Muscle of leg (tissue), 11 donors: ENCODE data around the gene CFAP99. TPM values are rescaled to one million over a fixed set of nuclear protein-coding genes. Genes with fewer than 3 reads are reported as not detected.
A peak's percentile ranks its signal among the peaks of the same experiment; 100 is the strongest.
"Not testable (repeated sequence)": the region's sequence is repeated elsewhere in the genome, so short reads cannot be mapped to it uniquely, and the experiment has no call there.

Experiments used
- DNase-seq: peaks from one replicate; pipeline ENCODE4 v3.0.0; 2013
- H3K27ac ChIP-seq: one replicate; pipeline ENCODE4 v1.5.1; 2013; ENCODE audit warnings: mild to moderate bottlenecking, low read length, control low read depth
- H3K27me3 ChIP-seq: one replicate; pipeline ENCODE4 v1.6.1; 2013; ENCODE audit warnings: low read length; ENCODE audit not compliant: control insufficient read depth, insufficient read depth
- H3K36me3 ChIP-seq: one replicate; pipeline ENCODE4 v1.6.1; 2013; ENCODE audit warnings: low read length; ENCODE audit not compliant: control insufficient read depth, insufficient read depth
- H3K4me1 ChIP-seq: one replicate; pipeline ENCODE4 v1.6.1; 2013; ENCODE audit warnings: low read length; ENCODE audit not compliant: control insufficient read depth, insufficient read depth
- H3K4me3 ChIP-seq: one replicate; pipeline ENCODE4 v1.5.1; 2013; ENCODE audit warnings: low read length, control low read depth
- H3K9me3 ChIP-seq: replicated peaks from 2 replicates; pipeline ENCODE4 v1.6.1; 2013; ENCODE audit warnings: low read depth, low read length; ENCODE audit not compliant: control insufficient read depth
- WGBS: methylation state at CpG from one replicate; pipeline ENCODE4 v1.1.5; 2013; ENCODE audit warnings: missing lambda C conversion rate; ENCODE audit not compliant: insufficient coverage; 5-methylcytosine and 5-hydroxymethylcytosine counted together
- polyA plus RNA-seq, 8 donors: library from polyadenylated mRNA; unstranded; fragments of 120-200 nt; gene quantifications; one replicate each; pipeline versions ENCODE4 v1.2.1 to v1.2.3, GENCODE V29; 2013; ENCODE audit warnings: inconsistent platforms in 1 of 8, low replicate concordance in 1 of 8; ENCODE audit not compliant: insufficient read length in 8 of 8, insufficient read depth in 1 of 8
- total RNA-seq: library from RNA; stranded (reverse); fragments of 120-200 nt; gene quantifications from one replicate; pipeline ENCODE4 v1.2.4, GENCODE V29; 2013

Gene CFAP99
- total and polyA plus RNA-seq, 9 donors: 0.07 to 0.41 (median 0.13) TPM; not detected in 4

DNA sequence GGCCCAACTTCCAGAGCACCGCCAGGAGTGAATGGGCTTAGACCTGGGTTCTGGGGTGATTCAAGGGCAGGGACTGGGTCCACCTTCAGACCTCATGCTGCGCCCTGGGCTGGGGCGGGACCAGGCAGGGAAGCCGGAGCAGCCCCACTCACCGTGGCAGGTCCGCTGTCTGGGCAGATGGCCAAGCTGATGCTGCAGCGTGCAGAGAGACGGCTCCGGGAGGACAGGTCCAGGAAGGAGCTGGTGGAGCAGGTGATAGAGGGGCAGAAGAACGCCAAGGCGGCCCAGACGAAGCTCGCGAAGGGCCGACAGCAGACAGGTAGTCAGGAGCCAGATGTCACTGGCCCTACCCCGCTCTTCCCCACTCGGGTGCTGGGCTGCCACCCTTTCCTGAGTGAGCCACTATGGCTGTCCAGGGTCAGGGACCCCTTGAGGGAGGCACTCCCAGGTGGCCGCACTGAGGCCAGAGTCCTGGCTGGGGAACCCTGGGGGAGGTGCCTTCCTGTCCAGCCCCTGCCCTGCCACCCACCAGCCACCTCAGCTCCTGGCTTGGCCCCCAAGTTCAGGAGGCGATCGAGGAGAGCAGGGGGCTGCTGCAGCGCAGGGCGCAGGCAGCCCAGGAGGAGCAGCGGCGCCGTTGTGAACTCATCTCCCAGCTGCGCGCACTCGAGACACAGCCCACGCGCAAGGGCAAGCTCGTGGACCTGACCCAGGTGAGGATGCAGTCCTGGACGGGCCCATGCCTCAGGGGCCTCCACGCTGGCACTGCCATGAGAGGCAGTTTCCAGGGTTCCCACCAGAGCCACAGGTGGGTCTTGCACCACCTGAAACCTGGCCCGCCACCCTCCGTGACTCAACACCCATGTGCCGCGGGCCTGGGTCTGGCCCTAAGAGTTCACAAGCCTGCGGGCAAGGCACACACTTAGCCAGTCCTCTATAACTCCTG is 40.1 kb downstream of the CFAP99 start:
- no peak overlapping the region for H3K27ac ChIP-seq
- no peak overlapping the region for H3K4me3 ChIP-seq
- no peaks in the 10 kb centered on the region for H3K9me3 ChIP-seq
- no peaks in the 10 kb centered on the region for H3K36me3 ChIP-seq
- H3K4me1 ChIP-seq: peaks cover 12% of the 10 kb centered on the region
- no peak for DNase-seq
- H3K27me3 ChIP-seq: peaks cover 8% of the 10 kb centered on the region
- 79% methylated on average over 36 of the region's 38 CpGs for WGBS

DNA sequence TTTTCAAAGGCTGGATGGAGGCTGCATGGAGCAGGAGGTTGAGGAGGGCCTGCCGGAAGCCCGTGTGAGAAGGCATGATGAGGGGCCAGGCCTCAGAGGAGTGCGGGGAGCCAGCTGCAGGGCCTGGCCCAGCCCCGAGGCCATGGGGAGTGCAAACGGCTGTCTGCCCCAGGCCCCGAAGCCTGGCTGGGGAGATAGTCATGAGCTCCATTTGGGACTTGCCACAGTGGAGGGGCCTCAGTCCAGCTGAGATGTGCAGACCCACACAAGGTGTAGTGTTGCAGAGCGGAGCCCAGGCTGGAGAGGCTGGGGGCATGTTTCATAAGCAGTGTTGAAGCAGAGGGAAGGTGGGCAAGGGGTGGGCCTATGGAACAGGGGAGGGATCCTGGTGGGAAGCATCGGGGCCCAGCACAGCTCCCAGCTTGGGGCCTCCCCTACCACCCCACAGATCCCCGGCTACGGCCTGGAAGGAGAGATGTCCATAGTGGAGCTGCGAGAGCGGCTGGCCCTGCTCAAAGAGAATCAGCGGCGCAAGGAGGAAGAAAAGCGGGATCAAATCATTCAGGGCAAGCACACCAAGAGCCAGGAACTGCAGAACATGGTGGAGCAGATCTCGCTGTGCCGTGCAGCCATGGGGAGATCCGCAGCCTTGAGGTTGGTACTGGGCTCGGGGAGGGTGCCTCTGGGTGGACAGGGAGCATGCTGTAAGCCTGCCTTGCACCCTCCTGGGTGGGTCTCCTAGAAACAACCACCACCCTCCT is 41.0 kb downstream of the CFAP99 start:
- no peak for DNase-seq
- peaks cover 12% of the 10 kb centered on the region for H3K4me1 ChIP-seq
- no peak overlapping the region for H3K4me3 ChIP-seq
- H3K27me3 ChIP-seq: peaks cover 8% of the 10 kb centered on the region
- no peak overlapping the region for H3K27ac ChIP-seq
- no peaks in the 10 kb centered on the region for H3K9me3 ChIP-seq
- no peaks in the 10 kb centered on the region for H3K36me3 ChIP-seq
- 74% methylated on average over 13 of the region's 19 CpGs for WGBS

DNA sequence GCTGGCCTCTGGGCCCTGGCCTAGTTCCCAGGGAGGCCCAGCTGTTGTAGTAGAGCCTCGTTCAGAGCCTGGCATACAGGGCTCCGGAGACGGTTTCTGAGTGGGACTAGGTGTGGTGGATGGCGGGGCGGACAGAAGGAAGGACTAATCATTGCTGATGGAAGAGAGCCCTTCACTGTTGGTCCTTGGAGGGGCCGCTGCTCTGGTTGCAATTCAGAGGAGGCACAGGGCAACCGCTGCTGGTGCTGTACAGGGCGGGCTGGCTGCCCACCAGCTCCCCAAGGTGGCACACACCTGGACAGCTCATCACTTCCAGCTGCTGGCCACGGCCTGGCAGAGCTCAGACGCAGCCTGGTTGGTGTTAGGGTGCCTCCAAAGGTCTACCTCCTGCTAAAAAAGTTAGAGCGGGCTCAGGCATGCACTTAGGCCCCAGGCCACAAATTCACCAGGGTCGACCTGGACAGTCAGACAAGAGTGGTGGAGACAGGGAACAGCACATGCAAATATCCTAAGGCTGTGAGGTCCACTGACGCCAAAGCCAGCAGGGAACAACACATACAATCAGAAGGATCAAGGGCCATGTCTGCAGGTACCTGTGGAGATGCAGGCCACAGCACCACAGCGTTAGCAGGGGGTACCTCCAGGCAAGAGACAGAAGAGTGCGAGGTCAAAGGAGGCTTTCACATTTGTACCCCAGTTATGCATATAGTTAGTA is 42.6 kb downstream of the CFAP99 start:
- WGBS: 80% methylated on average over 13 of the region's 15 CpGs
- no peak overlapping the region for H3K27ac ChIP-seq
- H3K4me3 ChIP-seq: no peak overlapping the region
- peaks cover 8% of the 10 kb centered on the region for H3K27me3 ChIP-seq
- peaks cover 12% of the 10 kb centered on the region for H3K4me1 ChIP-seq
- no peaks in the 10 kb centered on the region for H3K9me3 ChIP-seq
- peaks cover 6% of the 10 kb centered on the region for H3K36me3 ChIP-seq
- no peak for DNase-seq

DNA sequence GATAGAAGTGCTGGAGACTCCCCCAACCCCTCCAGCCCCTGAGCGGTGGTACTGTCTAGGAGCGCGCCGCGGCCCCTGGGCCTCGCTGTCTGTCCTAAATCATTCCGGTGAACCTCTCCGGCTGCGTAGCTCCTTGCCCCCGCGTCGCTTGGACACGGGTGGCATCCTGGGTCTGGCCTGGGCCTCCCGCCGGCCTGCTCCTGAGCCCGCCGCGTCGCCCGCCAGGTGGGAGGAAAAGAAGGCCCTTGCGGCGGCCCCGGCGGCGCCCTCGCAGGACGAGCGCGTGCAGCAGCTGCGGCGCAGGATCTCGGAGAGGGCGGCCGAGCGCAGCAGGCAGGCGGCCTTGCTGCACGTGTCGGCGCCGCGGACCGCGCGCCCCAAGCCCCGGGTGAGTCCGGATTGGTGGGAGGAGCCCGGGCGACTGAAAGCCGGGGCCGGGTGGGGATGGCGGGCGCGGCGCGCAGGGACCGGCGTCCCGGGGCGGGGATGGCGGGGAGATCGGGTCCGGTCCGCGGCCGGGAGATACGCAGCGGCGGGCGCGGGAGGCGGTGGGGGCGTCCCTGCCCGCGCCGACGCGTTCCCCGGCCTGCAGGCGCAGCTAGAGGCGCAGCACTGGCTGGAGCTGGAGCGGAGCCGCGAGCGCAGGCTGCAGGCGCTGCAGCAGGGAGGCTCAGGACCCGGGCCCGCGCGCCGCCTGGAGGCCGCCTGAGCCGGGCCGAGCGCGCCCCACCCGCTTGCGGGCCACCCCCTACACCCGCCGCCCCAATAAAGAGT is 43.6 kb downstream of the CFAP99 start:
- H3K27ac ChIP-seq: peak overlapping the region; percentile 13
- peaks cover 12% of the 10 kb centered on the region for H3K4me1 ChIP-seq
- peaks cover 6% of the 10 kb centered on the region for H3K36me3 ChIP-seq
- H3K27me3 ChIP-seq: peaks cover 5% of the 10 kb centered on the region
- DNase-seq: peak; percentile 91
- no peaks in the 10 kb centered on the region for H3K9me3 ChIP-seq
- peak overlapping the region; percentile 30 for H3K4me3 ChIP-seq
- 2% methylated on average over 93 of the region's 99 CpGs for WGBS

DNA sequence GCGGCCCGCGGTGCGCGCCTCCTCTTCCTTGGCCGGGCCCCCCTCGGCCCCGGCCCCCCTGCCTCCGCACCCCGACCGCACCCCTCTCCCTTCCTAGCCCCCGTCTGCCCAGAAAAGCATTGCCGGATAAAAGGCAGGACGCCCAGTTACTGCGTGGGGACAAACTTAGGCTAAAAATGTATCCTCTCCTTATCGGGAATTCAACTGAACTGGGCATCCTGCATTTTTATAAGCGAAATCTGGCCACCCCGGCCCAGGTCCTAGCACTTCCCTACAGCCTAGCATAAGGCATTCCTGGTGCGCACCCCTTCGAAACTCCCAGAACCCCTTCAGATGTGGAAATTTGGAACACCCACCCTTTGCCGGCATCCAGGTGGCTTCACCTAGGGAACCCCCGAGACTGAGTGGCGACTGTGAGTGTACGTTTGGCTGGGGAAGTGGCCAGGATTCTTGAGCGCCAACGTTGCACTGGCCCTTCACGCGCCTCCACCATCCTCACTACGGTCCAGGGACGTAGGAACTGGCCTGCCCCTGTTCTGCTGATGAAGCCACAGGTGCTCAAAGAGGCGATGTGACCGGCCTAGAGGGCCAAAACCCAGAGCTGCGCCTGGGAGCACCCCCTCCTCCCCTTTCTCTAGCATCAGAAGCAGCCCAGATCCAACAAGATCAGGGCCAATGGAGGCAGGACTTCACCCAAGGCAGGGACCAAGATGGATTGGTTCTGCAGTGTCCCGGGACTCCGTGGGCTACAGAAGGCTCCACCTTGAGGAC is 44.4 kb downstream of the CFAP99 start:
- no peak overlapping the region for H3K27ac ChIP-seq
- H3K27me3 ChIP-seq: peaks cover 5% of the 10 kb centered on the region
- no peak for DNase-seq
- H3K4me3 ChIP-seq: peak overlapping the region; percentile 30
- WGBS: 17% methylated on average over 27 of the region's 35 CpGs
- H3K36me3 ChIP-seq: peaks cover 6% of the 10 kb centered on the region
- H3K9me3 ChIP-seq: no peaks in the 10 kb centered on the region
- H3K4me1 ChIP-seq: peaks cover 18% of the 10 kb centered on the region

DNA sequence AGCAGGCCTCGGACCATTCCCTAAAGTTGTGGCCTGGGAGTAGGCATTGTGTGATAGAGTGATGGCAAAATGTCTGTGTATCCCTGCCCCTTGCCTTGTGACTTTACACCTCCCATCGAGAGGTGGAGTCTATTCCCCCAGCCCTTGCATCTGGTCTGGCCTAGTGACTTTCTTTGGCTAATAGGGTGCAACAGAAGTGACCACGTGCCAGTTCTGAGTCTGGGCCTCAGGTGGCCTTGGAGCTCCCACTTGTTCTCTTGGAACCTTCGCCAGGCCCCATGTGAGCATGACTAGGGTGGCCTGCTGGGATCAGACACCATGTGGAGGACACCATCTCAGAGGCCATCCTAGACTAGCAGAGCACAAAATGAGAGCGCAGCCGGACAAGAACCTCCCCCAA is 46.3 kb downstream of the CFAP99 start:
- H3K4me3 ChIP-seq: no peak overlapping the region
- no peak for DNase-seq
- WGBS: 81% methylated on average over 2 of the region's 6 CpGs
- no peaks in the 10 kb centered on the region for H3K9me3 ChIP-seq
- H3K4me1 ChIP-seq: peaks cover 21% of the 10 kb centered on the region
- no peak overlapping the region for H3K27ac ChIP-seq
- peaks cover 6% of the 10 kb centered on the region for H3K36me3 ChIP-seq
- H3K27me3 ChIP-seq: peaks cover 5% of the 10 kb centered on the region

DNA sequence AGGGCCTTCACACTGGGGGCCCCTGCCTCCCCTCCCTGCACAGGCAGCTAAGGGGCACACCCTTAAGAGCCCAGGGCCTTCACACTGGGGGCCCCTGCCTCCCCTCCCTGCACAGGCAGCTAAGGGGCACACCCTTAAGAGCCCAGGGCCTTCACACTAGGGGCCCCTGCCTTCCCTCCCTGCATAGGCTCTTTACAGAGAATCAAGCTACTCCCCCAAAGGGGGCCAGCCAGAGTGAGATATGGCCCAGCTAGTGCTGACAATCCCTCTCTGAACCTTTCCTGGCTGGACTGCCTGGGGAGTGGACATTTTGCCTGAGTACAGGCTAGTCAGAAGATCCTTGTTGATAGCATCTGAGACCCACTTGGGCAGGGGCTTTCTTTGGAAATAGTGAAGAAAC is 46.8 kb downstream of the CFAP99 start:
- not testable (repeated sequence) for H3K36me3 ChIP-seq, H3K27ac ChIP-seq, H3K27me3 ChIP-seq, H3K4me3 ChIP-seq, DNase-seq, H3K9me3 ChIP-seq
- peaks cover 24% of the 10 kb centered on the region for H3K4me1 ChIP-seq

DNA sequence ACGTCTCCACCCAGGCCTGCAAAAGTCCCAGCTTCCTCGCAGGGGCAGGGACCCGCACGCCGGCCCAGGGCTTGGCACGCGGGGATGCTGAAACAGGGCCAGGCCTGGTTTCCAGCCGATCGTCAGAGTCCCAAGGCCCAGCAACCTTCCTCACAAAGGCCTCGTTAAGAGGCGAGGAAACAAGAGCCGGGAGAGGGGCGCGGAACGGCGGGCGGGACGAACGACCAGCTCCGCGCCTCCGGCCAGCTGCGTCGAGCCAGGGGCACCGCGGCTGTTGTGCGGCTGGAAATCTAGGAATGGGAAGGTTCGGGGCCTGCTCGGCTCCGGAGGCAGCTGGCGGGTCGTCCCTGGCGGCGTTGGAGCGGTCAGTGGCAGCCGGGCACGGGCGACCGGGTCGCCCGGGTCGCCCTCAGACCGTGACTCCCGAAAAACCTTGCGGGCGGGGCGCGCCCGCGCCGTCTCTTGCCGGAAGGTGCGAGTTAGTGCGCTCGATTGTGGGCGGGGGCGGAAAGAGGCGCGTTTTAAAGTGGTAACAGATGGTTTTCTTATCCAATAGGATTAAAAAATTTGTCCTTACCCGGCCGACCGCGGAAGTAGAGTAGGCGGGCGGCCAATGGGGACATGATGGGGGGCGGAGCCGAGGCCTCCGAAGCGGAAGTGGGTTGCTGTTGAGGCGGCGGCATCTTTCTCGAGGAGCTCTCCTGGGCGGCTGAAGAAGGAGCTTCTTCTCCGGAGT is 49.9 kb downstream of the CFAP99 start, which contains the start of gene RNF4:
Gene RNF4, plus strand, starts transcription at position 651 of the 736 bp plus-strand sequence. CDS start 21,388 bp downstream, outside the sequence.
- H3K4me3 ChIP-seq: peak within 1 kb of the TSS; percentile 95
- H3K36me3 ChIP-seq: peaks cover 13% of the 10 kb centered on the region
- H3K27me3 ChIP-seq: no peaks in the 10 kb centered on the region
- WGBS: under 1% methylated on average over 65 of the region's 74 CpGs
- peak; percentile 99 for DNase-seq
- no peaks in the 10 kb centered on the region for H3K9me3 ChIP-seq
- peak within 1 kb of the TSS; percentile 93 for H3K27ac ChIP-seq
- H3K4me1 ChIP-seq: peaks cover 12% of the 10 kb centered on the region
